Natural killer cell (primary cell): Measurements from ENCODE around the gene P3R3URF. TPM values are rescaled to one million over a fixed set of nuclear protein-coding genes. Genes with fewer than 3 reads are reported as not detected.

Experiments
- ATAC-seq, 3 donors: fragments of 150-1000 bp in 2 of 3; fragments of 200-7000 bp in 1 of 3; cut with Tn5 transposase; 1 replicate in 1 of 3; 2 replicates in 2 of 3; pipeline ENCODE4 v1.10.0; 2021; ENCODE audit warnings: mild to moderate bottlenecking in 2 of 3, moderate library complexity in 2 of 3
- DNase-seq, 2 donors: peaks; one replicate each; pipeline versions ENCODE4 v3.0.0 to v3.0.0-alpha.2; 2013 to 2021; ENCODE audit warnings: mixed read lengths in 1 of 2
- H3K27ac ChIP-seq: one replicate; pipeline ENCODE4 v1.5.1; 2013; ENCODE audit warnings: mild to moderate bottlenecking, low read length
- H3K27me3 ChIP-seq: one replicate; pipeline ENCODE4 v1.6.1; 2013; ENCODE audit warnings: low read length; ENCODE audit not compliant: control insufficient read depth, insufficient read depth
- H3K36me3 ChIP-seq: one replicate; pipeline ENCODE4 v1.6.1; 2013; ENCODE audit warnings: low read length; ENCODE audit not compliant: control insufficient read depth, insufficient read depth
- H3K4me1 ChIP-seq: one replicate; pipeline ENCODE4 v1.6.1; 2013; ENCODE audit warnings: low read length; ENCODE audit not compliant: control insufficient read depth, insufficient read depth
- H3K4me3 ChIP-seq: one replicate; pipeline ENCODE4 v1.5.1; 2013; ENCODE audit warnings: low read length
- H3K9me3 ChIP-seq: one replicate; pipeline ENCODE4 v1.6.1; 2013; ENCODE audit warnings: low read length; ENCODE audit not compliant: control insufficient read depth, insufficient read depth
- H3K27ac Mint-ChIP-seq, 2 donors: one replicate each; pipeline ENCODE4 v1.8.0; 2022; ENCODE audit warnings: mild to moderate bottlenecking in 2 of 2, mixed read lengths in 2 of 2, moderate library complexity in 1 of 2
- H3K27me3 Mint-ChIP-seq, 2 donors: one replicate each; pipeline ENCODE4 v1.8.0; 2022; ENCODE audit warnings: low read depth in 2 of 2, mixed read lengths in 2 of 2
- H3K36me3 Mint-ChIP-seq: one replicate; pipeline ENCODE4 v1.8.0; 2022; ENCODE audit warnings: mixed read lengths
- H3K4me1 Mint-ChIP-seq, 2 donors: one replicate each; pipeline ENCODE4 v1.8.0; 2022; ENCODE audit warnings: mixed read lengths in 2 of 2
- H3K4me3 Mint-ChIP-seq: one replicate; pipeline ENCODE4 v1.8.0; 2022; ENCODE audit warnings: mild to moderate bottlenecking, moderate library complexity, mixed read lengths
- H3K9me3 Mint-ChIP-seq, 2 donors: one replicate each; pipeline ENCODE4 v1.8.0; 2022; ENCODE audit warnings: mixed read lengths in 2 of 2
- WGBS: methylation state at CpG from one replicate; pipeline ENCODE4 v1.1.7; 2013; ENCODE audit warnings: missing lambda C conversion rate; ENCODE audit not compliant: insufficient coverage; 5-methylcytosine and 5-hydroxymethylcytosine counted together
- intact Hi-C: fragments of 100-400 bp; cut with micrococcal nuclease; formaldehyde crosslinking; loops from one replicate; pipeline ENCODE4 v1.14.2; 2022
- total RNA-seq, 4 donors: library from RNA; stranded (reverse); fragments of 120-200 nt in 1 of 4; gene quantifications; one replicate each; pipeline versions ENCODE4 v1.2.3 to v1.2.4, GENCODE V29; 2013 to 2022
- TF ChIP-seq, protein P1 (sequence below): fragments of 200-600 bp; IDR thresholded peaks from one replicate; pipeline ENCODE4 v1.8.0; 2022; ENCODE audit warnings: antibody characterized with exemption

Gene P3R3URF
- total RNA-seq, 3 donors from 2014 or later (not counting 1 experiment from before 2014, with no cell fraction given) = not detected

DNA sequence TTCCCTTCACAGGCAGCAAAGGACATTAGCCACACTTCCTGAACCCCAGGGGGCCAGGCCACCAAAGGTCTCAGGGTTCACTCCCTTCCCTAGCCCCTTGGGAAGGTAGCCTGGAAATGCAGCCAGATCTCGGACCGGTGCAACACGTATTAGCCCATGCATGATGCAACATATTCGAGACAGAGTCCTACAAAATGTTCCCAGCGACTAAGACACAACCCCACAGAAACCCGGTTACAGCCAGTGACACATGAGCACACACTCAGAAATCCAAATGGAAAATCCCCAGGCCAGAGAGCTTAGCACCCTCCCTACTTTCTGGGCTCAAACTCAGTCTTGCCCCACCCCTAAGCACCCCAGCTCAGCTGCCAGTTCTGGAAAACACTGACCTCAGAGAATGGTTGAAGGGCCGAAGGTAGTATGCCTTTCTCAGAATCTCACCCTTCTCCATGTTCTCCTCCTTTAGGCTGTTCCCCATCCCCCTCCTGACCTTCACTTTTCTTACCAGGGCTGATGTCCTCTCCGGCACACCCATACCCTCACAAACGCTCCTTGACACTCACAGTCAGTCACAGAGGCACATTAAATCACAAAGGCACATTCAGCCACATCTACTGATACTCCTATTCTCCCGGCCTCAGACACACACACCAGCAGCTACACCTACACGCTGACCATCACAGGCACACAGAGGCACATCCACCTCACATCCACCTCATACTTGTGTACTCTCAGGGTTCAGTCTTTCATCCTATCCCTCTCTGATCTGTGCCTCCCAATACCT, 1.6 kb downstream of the P3R3URF start, which contains the start of gene TSPAN1:
Gene TSPAN1, plus strand, starts transcription at position 640 of the 784 bp plus-strand sequence. CDS start 6,021 bp downstream, outside the sequence.
- H3K36me3 Mint-ChIP-seq = no peaks in the 10 kb centered on the region
- intact Hi-C loops = no loop called here

DNA sequence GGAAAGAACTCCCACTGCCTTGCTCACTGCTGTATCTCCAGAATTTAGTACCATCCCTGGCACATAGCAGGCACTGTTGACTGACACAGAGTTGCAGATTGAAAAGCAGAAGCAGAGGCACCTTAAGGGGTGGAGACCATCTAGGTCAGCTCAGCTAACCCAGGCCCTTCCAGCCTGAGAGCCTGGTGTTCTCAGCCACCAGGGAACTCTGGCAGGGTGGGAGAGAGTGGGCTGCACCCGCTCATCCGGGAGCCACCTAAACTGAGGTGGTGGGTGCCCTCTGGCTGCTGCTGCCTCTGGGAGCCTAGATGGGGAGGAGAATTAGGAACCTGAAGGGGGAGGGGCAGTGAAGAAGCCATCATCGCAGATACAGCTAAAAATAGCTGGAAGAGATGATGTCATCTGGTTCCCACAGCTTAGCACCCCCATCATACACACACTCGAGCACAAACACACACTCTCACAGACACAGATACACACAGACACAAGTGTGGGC, 2.9 kb downstream of the P3R3URF start:
- WGBS = 46% methylated on average over 4 of the region's 4 CpGs
- no peaks in the 10 kb centered on the region for H3K9me3 ChIP-seq
- no peak overlapping the region for H3K4me3 Mint-ChIP-seq
- no peaks in the 10 kb centered on the region for H3K27me3 ChIP-seq
- no peaks in the 10 kb centered on the region for H3K4me1 Mint-ChIP-seq
- no peaks in the 10 kb centered on the region for H3K4me1 ChIP-seq
- H3K27me3 Mint-ChIP-seq = peaks cover 0 to 2% of the 10 kb centered on the region in 2 donors
- H3K36me3 ChIP-seq = no peaks in the 10 kb centered on the region
- no peak overlapping the region for H3K4me3 ChIP-seq
- H3K9me3 Mint-ChIP-seq = no peaks in the 10 kb centered on the region
- TF ChIP-seq, protein P1, sequence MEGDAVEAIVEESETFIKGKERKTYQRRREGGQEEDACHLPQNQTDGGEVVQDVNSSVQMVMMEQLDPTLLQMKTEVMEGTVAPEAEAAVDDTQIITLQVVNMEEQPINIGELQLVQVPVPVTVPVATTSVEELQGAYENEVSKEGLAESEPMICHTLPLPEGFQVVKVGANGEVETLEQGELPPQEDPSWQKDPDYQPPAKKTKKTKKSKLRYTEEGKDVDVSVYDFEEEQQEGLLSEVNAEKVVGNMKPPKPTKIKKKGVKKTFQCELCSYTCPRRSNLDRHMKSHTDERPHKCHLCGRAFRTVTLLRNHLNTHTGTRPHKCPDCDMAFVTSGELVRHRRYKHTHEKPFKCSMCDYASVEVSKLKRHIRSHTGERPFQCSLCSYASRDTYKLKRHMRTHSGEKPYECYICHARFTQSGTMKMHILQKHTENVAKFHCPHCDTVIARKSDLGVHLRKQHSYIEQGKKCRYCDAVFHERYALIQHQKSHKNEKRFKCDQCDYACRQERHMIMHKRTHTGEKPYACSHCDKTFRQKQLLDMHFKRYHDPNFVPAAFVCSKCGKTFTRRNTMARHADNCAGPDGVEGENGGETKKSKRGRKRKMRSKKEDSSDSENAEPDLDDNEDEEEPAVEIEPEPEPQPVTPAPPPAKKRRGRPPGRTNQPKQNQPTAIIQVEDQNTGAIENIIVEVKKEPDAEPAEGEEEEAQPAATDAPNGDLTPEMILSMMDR = no peak
- H3K27ac ChIP-seq = no peak overlapping the region
- no peak overlapping the region for H3K27ac Mint-ChIP-seq
- DNase-seq (no peak), ATAC-seq (no peak)
- intact Hi-C loops = no loop called here
- H3K36me3 Mint-ChIP-seq = no peaks in the 10 kb centered on the region

More for the DNA sequence above, 1.6 kb downstream of the P3R3URF start, which contains the start of gene TSPAN1:
- no peak for ATAC-seq
- Histone ChIP-seq H3K27me3 (no peaks in the 10 kb centered on the region), H3K4me1 (peaks cover 3% of the 10 kb centered on the region), H3K9me3 (no peaks in the 10 kb centered on the region), H3K27ac (no peak within 1 kb of the TSS), H3K36me3 (no peaks in the 10 kb centered on the region), H3K4me3 (no peak within 1 kb of the TSS)
- Mint-ChIP-seq H3K4me1 (no peaks in the 10 kb centered on the region), H3K27ac (no peak within 1 kb of the TSS), H3K9me3 (no peaks in the 10 kb centered on the region), H3K4me3 (no peak within 1 kb of the TSS), H3K27me3 (peaks cover 0 to 2% of the 10 kb centered on the region in 2 donors)
- 93% methylated on average over 11 of the region's 11 CpGs for WGBS
- TF ChIP-seq, protein P1 = no peak
- no peak for DNase-seq

DNA sequence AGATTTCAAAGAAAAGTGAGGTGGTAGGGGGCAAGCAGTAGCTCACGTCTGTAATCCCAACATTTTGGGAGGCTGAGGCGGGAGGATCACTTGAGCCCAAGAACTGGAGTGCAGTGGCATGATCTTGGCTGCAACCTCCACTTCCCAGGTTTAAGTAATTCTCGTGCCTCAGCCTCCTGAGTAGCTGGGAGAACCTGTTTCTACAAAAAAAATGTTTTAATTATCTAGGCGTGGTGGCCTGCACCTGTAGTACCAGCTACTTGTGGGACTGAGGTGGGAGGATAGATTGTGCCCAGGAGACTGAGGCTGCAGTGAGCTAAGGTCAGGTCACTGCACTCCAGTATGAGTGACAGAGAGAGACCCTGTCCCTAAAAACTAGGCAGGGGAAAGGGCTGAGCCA, 4.0 kb downstream of the P3R3URF start:
- intact Hi-C loops = no loop called here
- WGBS = 95% methylated on average over 4 of the region's 4 CpGs
- Histone ChIP-seq H3K4me1 (peaks cover 3% of the 10 kb centered on the region), H3K27ac (no peak overlapping the region), H3K9me3 (no peaks in the 10 kb centered on the region), H3K4me3 (no peak overlapping the region), H3K36me3 (no peaks in the 10 kb centered on the region), H3K27me3 (no peaks in the 10 kb centered on the region)
- DNase-seq (no peak), ATAC-seq (no peak)
- Mint-ChIP-seq H3K9me3 (no peaks in the 10 kb centered on the region), H3K4me1 (peaks cover 5 to 6% of the 10 kb centered on the region in 2 donors), H3K4me3 (no peak overlapping the region), H3K36me3 (no peaks in the 10 kb centered on the region), H3K27me3 (peaks cover 0 to 2% of the 10 kb centered on the region in 2 donors), H3K27ac (no peak overlapping the region)
- TF ChIP-seq, protein P1 = no peak
